Measurements from ENCODE around the gene PDGFD.

- TF ChIP-seq CTCF (IDR thresholded peaks at IDR 0.05), result no peak
- TF ChIP-seq POLR2A (IDR thresholded peaks at IDR 0.05), result no peak
- no peak for TF ChIP-seq EP300 (IDR thresholded peaks at IDR 0.05)
Measured at GRCh38 chr11:104094576-104094975, 69.4 kb downstream of the PDGFD start.

Data from tibial nerve (tissue), 4 donors.